PFSK-1 (cell line): ENCODE data around the gene TMC7.

Source experiments
- FOXP2 ChIP-seq: optimal IDR thresholded peaks from 2 replicates; pipeline ENCODE3; 2011; ENCODE audit warnings: borderline replicate concordance, control low read depth, inconsistent platforms; ENCODE audit not compliant: insufficient read depth; ENCODE audit errors: extremely low read length, extremely low read depth
- POLR2AphosphoS5 ChIP-seq: IDR thresholded peaks from 2 replicates; pipeline ENCODE4 v1.6.1; 2012; ENCODE audit warnings: low read depth, mild to moderate bottlenecking, control low read depth, low read length, moderate library complexity
- REST ChIP-seq, 2 experiments: IDR thresholded peaks; 2 replicates each; pipeline versions ENCODE4 v1.6.1 to v1.8.0; 2011 to 2012; ENCODE audit warnings: low read depth in 2 of 2, low read length in 2 of 2, control low read depth in 1 of 2, inconsistent platforms in 1 of 2, mild to moderate bottlenecking in 1 of 2, moderate library complexity in 1 of 2; ENCODE audit not compliant: insufficient read depth in 1 of 2
- SIN3A ChIP-seq: IDR thresholded peaks from 2 replicates; pipeline ENCODE4 v1.6.1; 2012; ENCODE audit warnings: mild to moderate bottlenecking, low read length, moderate library complexity, borderline replicate concordance; ENCODE audit not compliant: insufficient read depth
- TAF1 ChIP-seq: IDR thresholded peaks from 2 replicates; pipeline ENCODE4 v1.6.1; 2012; ENCODE audit warnings: low read length, control low read depth, borderline replicate concordance; ENCODE audit not compliant: insufficient read depth

TMC7 gene

DNA sequence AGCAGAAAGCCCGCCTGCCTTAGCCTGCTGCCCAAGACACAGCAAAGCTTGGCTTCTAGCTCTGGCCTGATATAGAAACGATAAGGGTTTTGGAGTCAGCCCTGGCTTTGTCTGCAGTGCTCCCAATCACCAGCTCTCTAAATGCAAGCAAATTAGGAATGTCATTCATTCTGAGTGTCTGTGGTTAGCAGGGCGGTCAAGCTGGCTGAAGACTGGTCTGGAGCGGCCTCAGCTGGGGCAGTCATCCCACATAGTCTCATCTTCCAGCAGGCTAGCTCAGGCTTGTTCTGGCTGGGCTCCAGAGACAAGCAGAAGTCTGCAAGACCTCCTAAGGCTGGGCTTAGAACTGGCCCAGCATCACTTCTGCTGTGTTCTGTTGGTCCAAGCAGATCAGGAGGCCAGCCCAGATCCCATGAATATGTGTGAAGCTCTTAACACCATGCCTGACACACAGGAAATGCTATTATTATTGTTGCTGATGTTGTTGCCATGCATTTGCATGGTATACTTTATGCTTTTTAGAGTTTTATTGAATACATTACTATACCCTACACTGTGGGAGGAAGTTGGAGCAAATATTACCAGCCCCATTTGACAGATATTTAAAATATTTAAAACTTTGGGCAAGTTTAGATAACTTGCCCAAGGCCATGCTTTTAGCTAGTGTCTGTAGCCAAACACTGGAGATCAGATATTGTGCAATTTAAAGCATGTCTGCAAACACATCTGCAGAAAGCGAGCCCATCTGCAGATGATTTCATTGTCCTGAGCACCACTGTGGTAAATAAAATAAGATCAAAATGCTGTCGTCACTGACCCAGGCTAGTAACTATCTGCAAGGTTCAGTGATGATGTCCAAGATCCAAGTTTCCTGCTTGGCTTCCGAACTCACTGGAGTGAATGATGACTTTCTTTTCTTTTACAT, 24.8 kb downstream of the TMC7 start:
- no peak for TF ChIP-seq REST (IDR thresholded peaks at IDR 0.05; ENCODE audit: insufficient read depth in 1 of 2, low read depth in 2 of 2, low read length in 2 of 2)
- no peak for TF ChIP-seq SIN3A
- TF ChIP-seq TAF1: no peak
- no peak for TF ChIP-seq POLR2AphosphoS5
- no peak for TF ChIP-seq FOXP2

DNA sequence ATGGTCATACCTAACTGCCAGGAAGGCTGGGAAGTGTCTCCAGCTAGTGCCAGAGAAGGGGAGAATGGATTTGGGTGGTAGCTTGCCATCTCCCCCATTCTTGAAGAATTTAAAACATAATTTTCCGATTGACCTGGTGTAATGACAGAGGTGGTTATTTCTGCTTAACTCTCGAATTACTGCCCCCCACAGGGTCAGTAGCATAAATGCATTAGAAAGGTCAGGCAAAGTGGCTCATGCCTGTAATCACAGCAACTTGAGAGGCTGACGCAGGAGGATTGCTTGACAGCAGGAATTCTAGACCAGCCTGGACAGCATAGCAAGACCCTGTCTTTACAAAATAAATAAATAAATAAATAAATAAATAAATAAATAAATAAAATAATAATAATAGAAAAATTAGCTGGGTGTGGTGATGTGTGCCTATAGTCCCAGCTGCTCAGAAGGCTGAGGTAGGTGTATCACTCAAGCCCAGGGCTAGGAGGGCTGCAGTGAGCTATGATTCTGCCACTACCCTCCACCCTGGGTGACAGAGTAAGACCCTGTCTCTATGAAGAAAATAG, 27.5 kb downstream of the TMC7 start:
- TF ChIP-seq POLR2AphosphoS5 (no peak), SIN3A (no peak), REST (IDR thresholded peaks at IDR 0.05; ENCODE audit: insufficient read depth in 1 of 2, low read depth in 2 of 2, low read length in 2 of 2) (no peak), FOXP2 (no peak), TAF1 (no peak)

DNA sequence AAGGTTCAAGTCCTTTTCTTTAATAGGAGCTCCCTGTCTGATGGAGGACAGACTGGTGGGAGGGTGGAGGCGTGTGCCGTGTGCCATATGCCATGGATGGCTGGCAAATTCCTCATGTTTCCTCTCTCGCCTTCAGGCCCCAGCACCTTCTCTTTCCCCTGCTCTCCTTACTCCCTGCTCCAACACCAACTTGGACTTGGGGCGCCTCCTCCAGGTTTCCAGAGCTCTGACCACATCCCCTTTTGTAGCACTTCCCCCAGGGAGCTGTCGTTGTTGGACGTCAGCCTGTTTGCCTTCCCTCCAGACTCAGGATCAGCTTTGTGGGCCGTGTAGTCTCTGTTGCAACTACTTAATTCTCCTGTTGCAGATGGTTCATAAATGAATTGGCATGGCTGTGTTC, 30.7 kb downstream of the TMC7 start:
- TF ChIP-seq POLR2AphosphoS5: no peak
- TF ChIP-seq SIN3A: no peak
- TF ChIP-seq TAF1: no peak
- TF ChIP-seq REST (IDR thresholded peaks at IDR 0.05; ENCODE audit: insufficient read depth in 1 of 2, low read depth in 2 of 2, low read length in 2 of 2): no peak
- no peak for TF ChIP-seq FOXP2

DNA sequence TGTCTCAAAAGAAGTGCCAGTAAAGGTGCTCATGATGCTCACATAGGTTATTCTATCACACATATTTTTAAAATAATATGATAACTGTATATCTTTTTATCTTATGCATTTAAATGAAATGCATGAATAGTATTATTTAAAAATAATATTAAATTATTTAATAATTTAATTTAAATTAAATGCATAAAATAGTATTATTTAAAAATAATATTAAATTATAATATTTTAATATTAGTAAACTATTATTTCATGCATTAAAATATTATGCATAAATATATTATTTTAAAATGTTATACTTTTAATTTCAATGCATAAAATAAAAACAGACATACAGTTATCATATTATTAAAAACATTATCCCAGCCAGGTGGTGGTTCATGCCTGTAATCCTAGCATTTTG, 33.4 kb downstream of the TMC7 start:
- TF ChIP-seq FOXP2 (no peak), SIN3A (no peak), TAF1 (no peak), REST (IDR thresholded peaks at IDR 0.05; ENCODE audit: insufficient read depth in 1 of 2, low read depth in 2 of 2, low read length in 2 of 2) (no peak), POLR2AphosphoS5 (no peak)
